NCI-H2029 (cell line): ENCODE data around the gene JUND.
A peak's percentile ranks its signal among the peaks of the same experiment; 100 is the strongest.

Experiments used
- DNase-seq: peaks from one replicate; lab custom pipeline; 2025; lab: John Stamatoyannopoulos, UW

JUND gene

DNA sequence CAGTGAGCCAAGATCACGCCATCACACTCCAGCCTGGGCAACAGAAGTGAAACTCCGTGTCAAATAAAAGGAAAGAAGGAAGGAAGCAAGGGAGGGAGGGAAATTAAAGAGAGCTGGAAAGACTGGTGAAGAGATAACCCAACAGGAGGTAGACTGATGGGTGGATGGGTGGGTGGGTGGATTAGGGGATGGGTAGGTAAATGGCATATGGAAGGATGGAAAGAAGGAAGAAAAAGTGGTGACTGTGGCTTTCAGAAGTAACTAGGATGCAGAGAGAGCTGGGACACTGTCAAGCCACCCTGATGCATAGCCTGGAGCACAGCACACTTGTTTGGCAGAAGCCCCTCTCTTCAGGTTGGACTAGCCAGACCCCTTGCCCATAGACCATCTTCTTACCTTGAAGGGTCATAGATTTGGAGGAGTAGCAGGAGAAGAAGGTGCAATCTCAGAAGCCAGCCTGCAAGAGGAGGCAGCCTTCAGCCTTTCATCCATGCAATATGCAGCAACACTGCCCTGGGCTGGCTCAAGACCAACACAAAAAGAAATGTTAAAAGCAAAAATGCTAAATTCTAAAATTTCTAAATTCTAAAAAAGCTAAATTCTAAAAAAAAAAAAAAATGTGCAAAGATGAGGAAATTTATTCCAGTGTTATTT is 12.2 kb downstream of the JUND start:
- no peak for DNase-seq

GRCh38 chr19:18266771-18267686 is 14.4 kb downstream of the JUND start:
- DNase-seq: no peak

GRCh38 chr19:18265582-18265981 is 15.8 kb downstream of the JUND start:
- DNase-seq: no peak

DNA sequence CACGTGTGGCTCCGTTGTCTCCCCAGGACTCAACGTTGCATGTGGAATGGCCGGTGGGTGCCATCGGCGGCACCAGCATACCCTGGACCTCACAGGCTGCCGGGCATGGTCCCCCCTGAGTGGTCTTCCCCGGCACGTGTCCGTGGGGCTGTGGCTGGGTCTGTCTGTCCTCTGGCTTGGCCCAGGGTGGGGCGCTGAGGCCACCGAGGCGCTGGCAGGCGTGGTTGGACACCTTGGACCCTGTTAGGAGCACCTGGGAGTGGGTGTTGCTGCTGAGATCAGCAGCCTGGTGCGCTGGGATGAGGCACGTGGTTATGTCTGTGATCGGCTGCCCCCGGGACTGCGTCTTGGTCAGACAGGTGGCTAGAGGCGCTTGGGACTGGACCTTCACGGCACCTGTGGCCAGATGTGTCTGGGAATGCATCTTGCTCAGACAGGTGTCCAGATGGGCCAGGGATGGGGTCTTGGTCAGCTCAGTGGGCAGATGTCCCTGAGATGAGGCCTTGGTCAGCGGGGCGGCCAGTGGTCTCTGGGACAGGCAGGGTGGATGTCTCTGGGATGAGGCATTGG is 16.4 kb downstream of the JUND start:
- no peak for DNase-seq

GRCh38 chr19:18264137-18264854 is 17.1 kb downstream of the JUND start:
- DNase-seq: no peak

GRCh38 chr19:18263324-18264136 is 17.9 kb downstream of the JUND start:
- no peak for DNase-seq

DNA sequence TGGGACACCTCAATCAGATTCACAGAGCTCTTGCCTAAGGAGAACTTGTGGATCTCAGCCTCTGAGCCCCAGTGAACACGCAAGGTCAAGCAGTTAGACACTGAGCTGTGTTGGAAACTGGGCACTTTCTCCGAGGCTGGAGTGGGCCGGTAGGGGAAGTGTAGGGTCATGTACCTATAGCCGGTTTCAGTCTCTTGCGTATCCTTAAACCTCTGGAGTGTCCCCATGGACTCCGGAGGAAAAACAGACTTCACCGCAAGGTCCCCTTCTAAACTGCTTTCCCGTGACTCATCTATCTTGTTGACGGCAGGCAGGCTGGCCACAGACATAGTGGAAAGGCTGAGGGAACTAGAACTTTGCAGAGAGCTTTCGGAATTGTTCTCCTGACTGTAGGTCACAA is 18.5 kb downstream of the JUND start:
- DNase-seq: no peak

GRCh38 chr19:18262144-18262543 is 19.3 kb downstream of the JUND start:
- DNase-seq: no peak

- no peak for DNase-seq
These were observed 19.9 kb downstream of the JUND start for GRCh38 chr19:18261474-18261873.

DNA sequence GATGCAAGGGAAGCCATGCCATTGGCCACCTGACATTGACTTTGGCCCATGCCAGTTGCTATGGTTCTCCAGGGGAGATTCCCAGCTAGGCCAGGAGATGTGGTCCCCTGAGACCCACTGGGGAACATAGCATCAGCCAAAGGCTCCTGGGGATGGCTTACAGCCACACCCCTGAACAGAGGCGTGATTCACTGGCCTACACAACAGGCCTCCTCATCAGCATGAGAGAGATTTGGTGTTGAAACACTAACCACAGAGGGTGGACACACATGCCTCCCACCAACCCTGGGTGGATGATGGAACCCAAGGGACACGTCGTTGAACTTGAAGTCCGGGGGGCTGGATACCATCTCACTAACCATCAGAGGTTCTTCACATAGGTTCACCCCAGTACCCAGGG is 21.5 kb downstream of the JUND start:
- DNase-seq: no peak

DNA sequence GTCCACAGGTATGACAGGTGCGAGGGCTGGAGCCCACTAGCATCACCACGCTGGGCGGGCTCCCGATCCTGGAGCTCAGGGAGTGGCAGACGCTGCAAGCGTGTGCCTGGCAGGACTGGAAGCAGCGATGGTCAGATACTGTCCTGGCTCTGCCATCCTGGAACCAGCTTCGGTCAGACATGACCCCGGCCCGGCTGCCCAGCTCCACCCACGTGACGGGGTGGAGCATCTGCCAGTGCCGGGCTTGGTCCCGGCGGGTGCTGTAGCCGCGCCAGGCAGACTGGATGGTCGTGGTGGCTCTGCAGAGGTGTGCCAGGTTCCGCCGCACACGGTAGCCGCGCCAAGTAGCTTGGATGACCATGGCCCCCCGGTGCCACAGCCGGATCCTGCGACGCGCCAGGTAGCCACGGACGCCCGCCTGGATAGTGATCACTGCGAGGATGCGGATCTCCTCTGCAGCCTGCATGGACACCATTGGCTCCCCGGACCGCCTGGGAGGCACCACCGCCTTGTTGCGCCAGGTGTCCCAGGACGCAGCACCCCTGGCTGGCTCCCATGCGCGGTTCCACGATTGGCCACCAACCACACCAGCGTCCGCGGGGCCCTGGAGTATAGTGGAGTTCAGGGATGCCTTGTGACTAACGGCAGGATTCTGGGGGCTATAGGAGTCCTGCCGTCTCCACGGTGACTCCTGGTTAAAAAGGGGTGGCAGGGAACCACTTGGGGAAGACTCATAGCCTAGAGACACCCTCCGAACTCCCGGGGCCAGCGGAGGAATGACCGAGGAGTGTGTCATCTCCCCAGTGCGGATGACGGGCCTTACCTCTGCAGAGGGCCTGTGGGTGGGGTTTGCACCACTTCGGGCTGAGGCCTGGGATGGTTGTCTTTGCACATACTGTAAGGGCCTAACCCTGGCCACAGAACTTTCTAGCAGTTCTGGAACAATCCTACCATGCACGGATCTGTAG is 23.6 kb downstream of the JUND start:
- no peak for DNase-seq

DNA sequence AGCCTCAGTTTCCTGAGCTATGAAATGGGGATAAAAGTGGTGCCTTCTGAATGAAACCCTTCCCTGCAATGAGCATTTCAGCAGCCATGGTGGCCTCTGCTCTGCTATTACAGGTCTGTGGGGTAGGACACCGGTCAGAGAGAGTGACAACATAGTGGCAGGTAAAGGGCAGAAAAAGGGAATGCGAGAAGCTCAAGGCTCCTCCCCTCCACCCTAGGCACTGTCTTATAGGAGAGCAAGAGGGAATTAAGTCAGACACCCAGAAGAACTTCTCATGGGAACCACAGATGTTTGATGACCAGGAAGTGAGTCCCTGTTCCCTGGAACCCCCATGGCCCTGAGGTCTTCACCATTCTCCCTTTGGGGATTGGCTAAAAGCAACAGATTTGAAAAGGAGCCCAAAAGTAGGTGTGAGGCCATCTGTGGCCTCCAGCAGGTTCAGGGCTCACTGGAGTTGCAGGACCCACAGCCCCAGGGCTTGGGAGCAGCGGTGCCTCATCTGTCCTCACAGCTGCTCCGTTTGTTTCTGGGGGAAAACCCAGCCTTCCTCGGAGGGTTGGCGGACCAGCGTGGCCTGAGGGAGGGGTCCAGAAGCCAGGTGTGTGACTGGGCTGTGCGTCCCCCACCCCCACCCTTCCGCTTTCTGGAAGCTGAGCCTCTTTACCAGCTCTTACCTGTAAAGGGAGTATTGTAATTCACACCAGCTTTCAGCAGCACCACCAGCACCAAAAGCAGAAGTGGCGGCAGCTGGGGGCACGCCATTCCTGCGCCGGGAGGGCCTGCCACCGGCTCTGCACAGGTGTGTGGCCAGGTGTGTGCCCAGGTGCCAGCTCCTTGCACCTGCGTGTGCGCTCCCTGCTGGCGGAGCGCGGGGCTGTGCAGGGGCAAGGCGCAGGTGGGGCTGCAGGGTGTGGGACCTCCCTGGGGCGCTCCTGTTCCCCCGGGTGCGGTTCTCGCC is 26.6 kb downstream of the JUND start:
- DNase-seq: peak; percentile 28

DNA sequence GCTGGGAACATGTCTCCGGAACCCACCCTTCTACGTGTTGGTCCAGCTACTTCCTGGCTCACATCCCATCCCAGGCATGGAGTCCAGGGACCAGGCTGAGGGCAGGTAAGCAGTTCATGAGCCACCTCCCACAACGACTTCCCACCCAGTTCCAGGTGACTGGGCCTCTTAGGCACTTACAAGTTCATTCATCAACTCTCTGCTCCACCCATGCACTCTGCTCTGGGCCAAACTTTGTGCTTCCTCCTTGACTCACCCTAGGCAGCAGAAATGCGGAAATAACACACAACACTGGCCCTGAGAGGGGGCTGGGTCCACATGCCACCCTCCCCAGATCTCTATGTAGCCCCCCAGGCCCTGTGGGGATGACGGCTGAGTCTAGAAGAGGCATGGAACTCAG is 27.7 kb downstream of the JUND start:
- no peak for DNase-seq

- no peak for DNase-seq
These were observed 28.3 kb downstream of the JUND start for GRCh38 chr19:18253130-18253529.

GRCh38 chr19:18252370-18252717 is 29.1 kb downstream of the JUND start:
- DNase-seq: no peak

GRCh38 chr19:18251587-18252369 is 29.6 kb downstream of the JUND start:
- peak; percentile 68 for DNase-seq

DNA sequence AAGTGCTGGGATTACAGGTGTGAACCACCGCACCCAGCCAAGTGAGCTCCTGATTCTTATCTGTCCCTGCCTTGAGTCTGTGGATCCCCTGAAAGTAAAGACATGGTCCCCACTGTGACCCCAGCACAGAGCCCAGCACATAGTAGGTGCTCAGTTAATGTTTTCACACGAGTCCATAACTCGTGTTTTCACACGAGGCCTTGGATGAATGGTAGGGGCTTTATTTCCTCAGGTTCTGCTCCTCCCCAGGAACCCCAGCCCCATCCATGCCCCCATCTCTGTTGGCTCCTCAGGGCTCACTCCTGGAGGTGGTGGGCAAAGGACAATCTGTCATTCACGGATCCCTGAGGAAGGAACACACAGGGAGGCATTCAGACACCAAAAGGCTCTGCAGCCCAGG is 31.6 kb downstream of the JUND start:
- no peak for DNase-seq

GRCh38 chr19:18245297-18245696 is 36.1 kb downstream of the JUND start:
- DNase-seq: no peak

GRCh38 chr19:18239303-18239702 is 42.1 kb downstream of the JUND start:
- DNase-seq: no peak
